KMS-11 (cell line): ENCODE data around the gene ASPM.

ENCODE experiments used
- H2AFZ ChIP-seq: fragments of 200-600 bp; sonication (generic); 2 replicates; pipeline ENCODE4 v1.6.1; 2016; ENCODE audit warnings: antibody characterized with exemption, mixed run types, low read depth
- H3K27ac ChIP-seq: fragments of 200-600 bp; sonication (generic); 2 replicates; pipeline ENCODE4 v1.6.1; 2016; ENCODE audit warnings: mild to moderate bottlenecking, mixed run types
- H3K27me3 ChIP-seq: fragments of 200-600 bp; sonication (generic); 2 replicates; pipeline ENCODE4 v1.6.1; 2017; ENCODE audit warnings: mild to moderate bottlenecking, low read depth, mixed run types, moderate library complexity; ENCODE audit not compliant: insufficient read depth
- H3K36me3 ChIP-seq: fragments of 200-600 bp; sonication (generic); 2 replicates; pipeline ENCODE4 v1.6.1; 2017; ENCODE audit warnings: mild to moderate bottlenecking, mixed run types; ENCODE audit not compliant: insufficient read depth
- H3K4me1 ChIP-seq: fragments of 200-600 bp; sonication (generic); 2 replicates; pipeline ENCODE4 v1.6.1; 2016; ENCODE audit warnings: mild to moderate bottlenecking, low read depth, mixed run types; ENCODE audit not compliant: poor library complexity, severe bottlenecking
- H3K4me2 ChIP-seq: fragments of 200-600 bp; sonication (generic); 2 replicates; pipeline ENCODE4 v1.7.0; 2016; ENCODE audit warnings: mild to moderate bottlenecking, mixed run types
- H3K4me3 ChIP-seq: fragments of 200-600 bp; sonication (generic); IDR thresholded peaks from 2 replicates; pipeline ENCODE4 v1.6.1; 2017; ENCODE audit warnings: low read depth, low read length, mixed read lengths; ENCODE audit not compliant: insufficient read depth
- H3K79me2 ChIP-seq: fragments of 200-600 bp; sonication (generic); 2 replicates; pipeline ENCODE4 v1.6.1; 2016; ENCODE audit warnings: low read depth, mixed run types; ENCODE audit not compliant: insufficient read depth
- H3K9ac ChIP-seq: fragments of 200-600 bp; sonication (generic); 2 replicates; pipeline ENCODE4 v1.6.1; 2016; ENCODE audit warnings: mild to moderate bottlenecking, mixed run types
- H4K20me1 ChIP-seq: fragments of 200-600 bp; sonication (generic); 2 replicates; pipeline ENCODE4 v1.6.1; 2016; ENCODE audit warnings: mild to moderate bottlenecking, mixed run types; ENCODE audit not compliant: insufficient read depth
- CTCF ChIP-seq: fragments of 200-600 bp; sonication (generic); conservative IDR thresholded peaks from 2 replicates; pipeline ENCODE4 v1.6.1; 2017; ENCODE audit warnings: low read depth, mild to moderate bottlenecking, antibody characterized with exemption, low read length, moderate library complexity, mixed read lengths

ASPM gene

DNA sequence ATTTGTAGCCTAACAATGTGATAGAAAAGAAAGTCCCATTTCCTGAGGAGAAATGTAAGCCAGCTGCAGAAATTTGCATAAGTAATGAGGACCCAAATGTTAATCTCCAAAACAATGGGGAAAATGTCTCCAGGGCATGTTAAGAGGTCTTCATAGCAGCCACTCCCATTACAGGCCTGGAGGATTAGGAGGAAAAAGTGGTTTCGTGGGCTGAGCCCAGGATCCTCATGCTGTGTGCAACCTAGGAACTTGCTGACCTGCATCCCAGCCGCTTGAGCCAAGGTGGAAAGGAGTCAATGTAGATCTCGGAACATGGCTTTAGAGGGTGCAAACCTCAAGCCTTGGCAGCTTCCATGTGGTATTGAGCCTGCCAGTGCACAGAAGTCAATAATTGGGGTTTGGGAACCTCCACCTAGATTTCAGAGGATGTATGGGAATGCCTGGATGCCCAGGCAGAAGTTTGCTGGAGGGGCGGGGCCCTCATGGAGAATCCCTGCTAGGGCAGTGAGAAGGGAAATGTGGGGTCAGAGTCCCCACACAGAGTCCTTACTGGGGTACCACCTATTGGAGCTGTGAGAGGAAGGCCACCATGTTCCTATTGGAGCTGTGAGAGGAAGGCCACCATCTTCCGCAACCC lies 65.2 kb downstream of the ASPM start:
- H3K4me2 ChIP-seq: no peak overlapping the region
- H3K36me3 ChIP-seq: 0 out of 2 replicates have a peak, but pooled peaks cover 11% of the 10 kb centered on the region
- no peaks in the 10 kb centered on the region for H3K4me1 ChIP-seq
- no peaks in the 10 kb centered on the region for H3K27me3 ChIP-seq
- H4K20me1 ChIP-seq: no peaks in the 10 kb centered on the region
- no peak overlapping the region for H3K27ac ChIP-seq
- no peak overlapping the region for H2AFZ ChIP-seq
- no peak for TF ChIP-seq CTCF
- no peak overlapping the region for H3K9ac ChIP-seq
- no peaks in the 10 kb centered on the region for H3K79me2 ChIP-seq
- no peak overlapping the region for H3K4me3 ChIP-seq

DNA sequence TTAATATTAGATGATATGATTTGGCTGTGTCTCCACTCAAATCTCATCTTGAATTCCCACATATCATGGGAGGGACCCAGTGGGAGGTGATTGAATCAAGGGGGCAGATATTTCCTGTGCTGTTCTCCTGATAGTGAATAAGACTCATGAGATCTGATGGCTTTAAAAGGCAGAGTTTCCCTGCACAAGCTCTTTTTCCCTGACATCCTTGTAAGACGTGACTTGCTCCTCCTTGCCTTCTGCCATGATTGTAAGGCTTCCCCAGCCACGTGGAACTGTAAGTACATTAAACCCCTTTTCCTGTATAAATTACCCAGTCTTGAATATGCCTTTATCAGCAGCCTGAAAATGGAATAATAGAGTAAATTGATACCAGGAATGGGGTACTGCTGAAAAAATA lies 66.1 kb downstream of the ASPM start:
- Histone ChIP-seq H3K4me3 (no peak overlapping the region), H3K27ac (no peak overlapping the region), H3K27me3 (no peaks in the 10 kb centered on the region), H3K36me3 (0 out of 2 replicates have a peak, but pooled peaks cover 11% of the 10 kb centered on the region), H3K4me1 (no peaks in the 10 kb centered on the region), H4K20me1 (no peaks in the 10 kb centered on the region), H2AFZ (no peak overlapping the region), H3K9ac (no peak overlapping the region), H3K4me2 (no peak overlapping the region), H3K79me2 (no peaks in the 10 kb centered on the region)
- no peak for TF ChIP-seq CTCF

GRCh38 chr1:197076585-197076984 lies 69.9 kb downstream of the ASPM start:
- no peak overlapping the region for H3K27ac ChIP-seq
- H3K4me1 ChIP-seq: no peaks in the 10 kb centered on the region
- no peaks in the 10 kb centered on the region for H3K27me3 ChIP-seq
- H2AFZ ChIP-seq: no peak overlapping the region
- H3K4me2 ChIP-seq: no peak overlapping the region
- H3K36me3 ChIP-seq: no peaks in the 10 kb centered on the region
- H3K4me3 ChIP-seq: no peak overlapping the region
- no peak overlapping the region for H3K9ac ChIP-seq
- no peaks in the 10 kb centered on the region for H3K79me2 ChIP-seq
- no peak for TF ChIP-seq CTCF
- no peaks in the 10 kb centered on the region for H4K20me1 ChIP-seq

DNA sequence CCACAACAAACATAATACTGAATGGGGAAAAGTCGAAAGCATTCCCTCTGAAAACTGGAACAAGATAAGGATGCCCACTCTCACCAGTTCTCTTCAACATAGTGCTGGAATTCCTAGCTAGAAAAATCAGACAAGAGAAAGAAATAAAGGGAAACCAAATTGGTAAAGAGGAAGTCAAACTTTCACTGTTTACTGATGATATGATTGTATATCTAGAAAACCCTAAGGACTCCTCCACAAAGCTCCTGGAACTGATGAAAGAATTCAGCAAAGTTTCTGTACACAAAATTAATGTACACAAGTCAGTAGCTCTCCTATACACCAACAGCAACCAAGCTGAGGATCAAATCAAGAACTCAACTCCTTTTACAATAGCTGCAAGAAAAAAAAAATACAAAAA lies 72.5 kb downstream of the ASPM start:
- Histone ChIP-seq H3K4me3 (no peak overlapping the region), H3K9ac (no peak overlapping the region), H3K27me3 (no peaks in the 10 kb centered on the region), H3K36me3 (no peaks in the 10 kb centered on the region), H3K4me2 (no peak overlapping the region), H3K27ac (no peak overlapping the region), H4K20me1 (no peaks in the 10 kb centered on the region), H3K79me2 (no peaks in the 10 kb centered on the region), H3K4me1 (no peaks in the 10 kb centered on the region), H2AFZ (no peak overlapping the region)
- TF ChIP-seq CTCF: no peak
